GM12874 (cell line): ENCODE results near the gene COG8.

ENCODE experiments used
- CTCF ChIP-seq: IDR thresholded peaks from 2 replicates; pipeline ENCODE4 v1.5.1; 2011; ENCODE audit warnings: low read depth, mild to moderate bottlenecking, control low read depth, low read length, moderate library complexity; ENCODE audit not compliant: insufficient read depth

COG8 gene

GRCh38 chr16:69310653-69311532, 28.5 kb downstream of the COG8 start, which contains the start of gene VPS4A:
VPS4A (plus strand) TSS chr16:69311350; CDS start chr16:69311512, 162 bp downstream.
- TF ChIP-seq CTCF = peak; percentile 97

- no peak for TF ChIP-seq CTCF
Observed at GRCh38 chr16:69309316-69309715, 30.0 kb downstream of the COG8 start.

GRCh38 chr16:69307856-69308255, 31.5 kb downstream of the COG8 start:
- no peak for TF ChIP-seq CTCF

GRCh38 chr16:69307091-69307490, 32.3 kb downstream of the COG8 start:
- no peak for TF ChIP-seq CTCF

GRCh38 chr16:69306031-69306430, 33.3 kb downstream of the COG8 start:
- no peak for TF ChIP-seq CTCF

- no peak for TF ChIP-seq CTCF
Observed at GRCh38 chr16:69302301-69302700, 37.1 kb downstream of the COG8 start.

GRCh38 chr16:69301861-69302260, 37.5 kb downstream of the COG8 start:
- no peak for TF ChIP-seq CTCF
